ENCODE measurements around the gene IDS. TPM values are rescaled to one million over a fixed set of nuclear protein-coding genes. Genes with fewer than 3 reads are reported as not detected.

IDS gene
- total RNA-seq, 1 donor from 2014 or later, result 54.0 TPM

GRCh38 chrX:149517308-149517707, 12.2 kb upstream of the IDS start:
- no peak for TF ChIP-seq CTCF (conservative IDR thresholded peaks at IDR 0.05; ENCODE audit: low read depth, low read length)
- H3K4me3 ChIP-seq (ENCODE audit: low read depth, low read length), result no peak overlapping the region
- no peak for DNase-seq (ENCODE audit: low read depth)

- no peak for TF ChIP-seq CTCF (conservative IDR thresholded peaks at IDR 0.05; ENCODE audit: low read depth, low read length)
- H3K4me3 ChIP-seq (ENCODE audit: low read depth, low read length), result no peak overlapping the region
- DNase-seq (ENCODE audit: low read depth), result no peak
Measured at GRCh38 chrX:149516604-149517003, 11.5 kb upstream of the IDS start.

GRCh38 chrX:149515954-149516602, 11.0 kb upstream of the IDS start:
- no peak for DNase-seq (ENCODE audit: low read depth)
- H3K4me3 ChIP-seq (ENCODE audit: low read depth, low read length), result no peak overlapping the region
- no peak for TF ChIP-seq CTCF (conservative IDR thresholded peaks at IDR 0.05; ENCODE audit: low read depth, low read length)

- no peak for TF ChIP-seq CTCF (conservative IDR thresholded peaks at IDR 0.05; ENCODE audit: low read depth, low read length)
- no peak for DNase-seq (ENCODE audit: low read depth)
Measured at GRCh38 chrX:149513825-149514428, 8.8 kb upstream of the IDS start.

GRCh38 chrX:149512225-149512885, 7.2 kb upstream of the IDS start:
- TF ChIP-seq CTCF (conservative IDR thresholded peaks at IDR 0.05; ENCODE audit: low read depth, low read length), result peak; percentile 65
- no peak for DNase-seq (ENCODE audit: low read depth)
- H3K4me3 ChIP-seq (ENCODE audit: low read depth, low read length), result no peak overlapping the region

More at GRCh38 chrX:149513825-149514428, 8.8 kb upstream of the IDS start:
- no peak overlapping the region for H3K4me3 ChIP-seq (ENCODE audit: low read depth, low read length)

- TF ChIP-seq CTCF (conservative IDR thresholded peaks at IDR 0.05; ENCODE audit: low read depth, low read length), result no peak
- no peak for DNase-seq (ENCODE audit: low read depth)
- H3K4me3 ChIP-seq (ENCODE audit: low read depth, low read length), result no peak overlapping the region
Measured at GRCh38 chrX:149511081-149511480, 6.0 kb upstream of the IDS start.
